MM.1S (cell line): Measurements from ENCODE around the gene GNG3.

ENCODE experiments used
- CTCF ChIP-seq: fragments of 300-600 bp; sonication (generic); IDR thresholded peaks from 2 replicates; pipeline ENCODE4 v1.5.1; 2016; ENCODE audit warnings: antibody characterized with exemption, low read length, mixed read lengths
- EZH2 ChIP-seq: fragments of 300-600 bp; sonication (generic); optimal IDR thresholded peaks from 2 replicates; pipeline ENCODE3; 2017; ENCODE audit warnings: low read depth, mild to moderate bottlenecking, antibody characterized with exemption, low read length, mixed read lengths

- TF ChIP-seq EZH2 (no peak), CTCF (no peak)
Measured at GRCh38 chr11:62682518-62682917, 25.0 kb upstream of the GNG3 start.
